K562 (cell line): ENCODE measurements around the gene GAA. TPM values are rescaled to one million over a fixed set of nuclear protein-coding genes. Genes with fewer than 3 reads are reported as not detected.

ENCODE experiments used
- ATAC-seq: fragments of 200-7000 bp; cut with Tn5 transposase; 3 replicates; pipeline ENCODE4 v1.9.1; 2020; ENCODE audit warnings: moderate library complexity
- BruUV-seq: library from RNA; stranded (reverse); fragments of 400-500 nt; replicated peaks from 2 replicates; lab custom pipeline; 2021; lab: Mats Ljungman, UMichigan
- CTCF ChIA-PET: fragments of 300-600 bp; formaldehyde crosslinking; extraction: SDS; loops from one replicate; lab custom pipeline; 2021; ENCODE audit warnings: low intra/inter-chr PET ratio; lab: Yijun Ruan, JAX
- POLR2A ChIA-PET: fragments of 300-600, 350-650 bp; sonication (Branson Sonifier 250); formaldehyde crosslinking; extraction: SDS; loops from one replicate; lab custom pipeline; 2021; ENCODE audit warnings: antibody characterized with exemption, inconsistent platforms; lab: Yijun Ruan, JAX
- DNase-seq, 4 experiments: peaks; one replicate each; pipeline versions ENCODE4 v3.0.0 to v3.0.0-alpha.2; 2011 to 2018; ENCODE audit warnings: low spot score in 3 of 4, mixed read lengths in 3 of 4; ENCODE audit errors: extremely low read depth in 1 of 4
- FAIRE-seq: peaks from 2 replicates; lab custom pipeline; 2011; peaks lifted over from hg19 to GRCh38; lab: Jason Lieb, UNC
- H2AFZ ChIP-seq: 2 replicates; pipeline ENCODE4 v1.6.0; 2011; ENCODE audit warnings: low read depth, low read length, control low read depth, inconsistent platforms
- H3K27ac ChIP-seq: fragments of 200-600 bp; 3 replicates; pipeline ENCODE4 v1.8.0; 2011; ENCODE audit warnings: low read depth, mild to moderate bottlenecking, control low read depth, inconsistent platforms, low read length, moderate library complexity, mixed read lengths; ENCODE audit errors: extremely low read depth
- H3K27me3 ChIP-seq, 2 experiments: fragments of 300-600 bp in 1 of 2; 2 replicates in 1 of 2; 3 replicates in 1 of 2; pipeline versions ENCODE4 v1.6.0 to v1.8.0; 2011; ENCODE audit warnings: inconsistent platforms in 2 of 2, low read length in 2 of 2, mild to moderate bottlenecking in 1 of 2, mixed read lengths in 1 of 2, moderate library complexity in 1 of 2; ENCODE audit not compliant: control insufficient read depth in 2 of 2, insufficient read depth in 2 of 2
- H3K36me3 ChIP-seq: fragments of 300-600 bp; 3 replicates; pipeline ENCODE4 v1.8.0; 2011; ENCODE audit warnings: mild to moderate bottlenecking, low read length, inconsistent platforms; ENCODE audit not compliant: control insufficient read depth, insufficient read depth
- H3K4me1 ChIP-seq, 2 experiments: fragments of 200-600 bp in 1 of 2; replicated peaks in 1 of 2; 2 replicates in 1 of 2; 3 replicates in 1 of 2; pipeline versions ENCODE4 v1.5.1 to v1.8.0; 2011; ENCODE audit warnings: inconsistent platforms in 2 of 2, low read length in 2 of 2, mild to moderate bottlenecking in 1 of 2, mixed read lengths in 1 of 2, moderate library complexity in 1 of 2; ENCODE audit not compliant: control insufficient read depth in 2 of 2, insufficient read depth in 2 of 2
- H3K4me2 ChIP-seq: 2 replicates; pipeline ENCODE4 v1.6.1; 2011; ENCODE audit warnings: low read length, control low read depth, inconsistent platforms, mixed read lengths; ENCODE audit not compliant: insufficient read depth
- H3K4me3 ChIP-seq: fragments of 200-600 bp; sonication (generic), shearing (Covaris generic); 2 replicates; pipeline ENCODE4 v1.5.1; 2016; ENCODE audit warnings: control low read depth, inconsistent platforms
- H3K79me2 ChIP-seq: fragments of 200-600 bp; 3 replicates; pipeline ENCODE4 v1.8.0; 2011; ENCODE audit warnings: low read length, inconsistent platforms; ENCODE audit not compliant: control insufficient read depth, insufficient read depth
- H3K9ac ChIP-seq, 2 experiments: 2 replicates each; pipeline versions ENCODE4 v1.6.0 to v1.6.1; 2011; ENCODE audit warnings: low read depth in 2 of 2, low read length in 2 of 2, control low read depth in 1 of 2, inconsistent platforms in 1 of 2, mild to moderate bottlenecking in 1 of 2, mixed read lengths in 1 of 2; ENCODE audit not compliant: insufficient read depth in 1 of 2
- H3K9me1 ChIP-seq: one replicate; pipeline ENCODE4 v1.6.0; 2011; ENCODE audit warnings: inconsistent platforms, mild to moderate bottlenecking, low read length, moderate library complexity; ENCODE audit not compliant: control insufficient read depth, insufficient read depth
- H3K9me3 ChIP-seq: replicated peaks from 2 replicates; pipeline ENCODE4 v1.5.1; 2011; ENCODE audit warnings: low read depth, low read length, inconsistent platforms; ENCODE audit not compliant: control insufficient read depth, insufficient read depth
- H4K20me1 ChIP-seq: replicated peaks from 2 replicates; pipeline ENCODE4 v1.6.1; 2011; ENCODE audit warnings: low read length, inconsistent platforms, mixed read lengths; ENCODE audit not compliant: control insufficient read depth, insufficient read depth
- GABPB2 ChIP-seq: fragments of 250-450 bp; sonication (Bioruptor Pico); conservative IDR thresholded peaks from 2 replicates; pipeline ENCODE4 v1.5.1; 2021; ENCODE audit warnings: mild to moderate bottlenecking
- KHSRP ChIP-seq: fragments of 450-650 bp; IDR thresholded peaks from 2 replicates; pipeline ENCODE4 v1.6.1; 2017
- MED1 ChIP-seq: sonication (generic); formaldehyde crosslinking; IDR thresholded peaks from 2 replicates; pipeline ENCODE4 v1.8.1; 2023; ENCODE audit warnings: missing genetic modification reagents, borderline replicate concordance
- MTA2 ChIP-seq: fragments of 450-650 bp; IDR thresholded peaks from 2 replicates; pipeline ENCODE4 v1.6.1; 2016; ENCODE audit warnings: low read depth
- MYC ChIP-seq, 2 experiments: fragments of 250-450 bp in 1 of 2; sonication (Bioruptor Pico) in 1 of 2; IDR thresholded peaks; 2 replicates each; pipeline versions ENCODE4 v1.5.1 to v1.6.1; 2012 to 2021; ENCODE audit warnings: low read depth in 2 of 2, borderline replicate concordance in 1 of 2, improper control_type of control experiment in 1 of 2, low read length in 1 of 2, mild to moderate bottlenecking in 1 of 2, moderate library complexity in 1 of 2
- NCOA2 ChIP-seq, 2 experiments: fragments of 450-650 bp; IDR thresholded peaks; 2 replicates each; pipeline ENCODE4 v1.6.1; 2018; ENCODE audit warnings: mild to moderate bottlenecking in 2 of 2, moderate library complexity in 1 of 2; ENCODE audit not compliant: partially characterized antibody in 2 of 2
- NFIC ChIP-seq: fragments of 450-650 bp; IDR thresholded peaks from 2 replicates; pipeline ENCODE4 v1.6.1; 2017; ENCODE audit warnings: mild to moderate bottlenecking, inconsistent platforms
- XRCC4 ChIP-seq: IDR thresholded peaks from one replicate; pipeline ENCODE4 v1.6.1; 2011; ENCODE audit not compliant: insufficient read depth, insufficient read length; ENCODE audit errors: extremely low read depth
- ZNF165 ChIP-seq: fragments of 250-450 bp; sonication (Bioruptor Pico); IDR thresholded peaks from 2 replicates; pipeline ENCODE4 v1.4.0; 2020; ENCODE audit warnings: borderline replicate concordance
- ZNF561 ChIP-seq: fragments of 450-650 bp; formaldehyde crosslinking; conservative IDR thresholded peaks from 2 replicates; pipeline ENCODE4 v1.4.0; 2020; ENCODE audit warnings: mild to moderate bottlenecking, moderate library complexity
- ZNF668 ChIP-seq: fragments of 250-450 bp; sonication (Bioruptor Pico); IDR thresholded peaks from 2 replicates; pipeline ENCODE4 v1.8.0; 2022; ENCODE audit warnings: mild to moderate bottlenecking, inconsistent platforms
- ZNF717 ChIP-seq: fragments of 250-450 bp; sonication (Bioruptor Pico); IDR thresholded peaks from 2 replicates; pipeline ENCODE4 v1.5.0; 2021
- ZZZ3 ChIP-seq: fragments of 450-650 bp; IDR thresholded peaks from 2 replicates; pipeline ENCODE4 v1.6.1; 2016; ENCODE audit warnings: antibody characterized with exemption, mild to moderate bottlenecking, moderate library complexity
- WGBS: fragments of 100-300 bp; shearing (Covaris generic); methylation state at CpG from one replicate; pipeline ENCODE4 v1.1.6; 2016; ENCODE audit warnings: low coverage, mixed read lengths; ENCODE audit not compliant: insufficient coverage; ENCODE audit errors: missing lambda C conversion rate; 5-methylcytosine and 5-hydroxymethylcytosine counted together
- in situ Hi-C: fragments of 300-500 bp; cut with MboI; formaldehyde crosslinking; loops from 4 replicates; pipeline ENCODE4 v1.15.0; 2018; ENCODE audit warnings: inconsistent platforms, mixed read lengths
- intact Hi-C: fragments of 100-400 bp; cut with micrococcal nuclease; formaldehyde crosslinking; loops from 2 replicates; pipeline ENCODE4 v1.14.2; 2022
- polyA plus RNA-seq, 8 experiments: library from polyadenylated mRNA; depleted of rRNA in 4 of 8; stranded (reverse) in 5 of 8; unstranded in 3 of 8; fragments of >200 nt; fragmentation: Nextera tagmentation in 2 of 8; fragmentation: Illumina TruSeq in 1 of 8; extraction: Ambion mirVana in 2 of 8; extraction: Trizol in 1 of 8; gene quantifications; 2 replicates each; pipeline versions ENCODE4 v1.2.1 to v1.2.3, GENCODE V29; 2011 to 2014; ENCODE audit warnings: inconsistent platforms in 1 of 8, missing spikeins in 1 of 8
- total RNA-seq, 7 experiments: library from RNA; depleted of rRNA in 6 of 7; stranded (reverse); fragments of >200 nt in 6 of 7; fragmentation: Illumina TruSeq in 2 of 7; extraction: Trizol in 2 of 7; gene quantifications; 2 replicates each; pipeline versions ENCODE4 v1.2.1 to v1.2.3, GENCODE V29; 2011 to 2021; ENCODE audit warnings: low replicate concordance in 1 of 7
- TF ChIP-seq, protein P1 (sequence below): fragments of 250-450 bp; sonication (Bioruptor Pico); IDR thresholded peaks from 2 replicates; pipeline ENCODE4 v1.8.0; 2022; ENCODE audit warnings: inconsistent platforms, mild to moderate bottlenecking, moderate library complexity, borderline replicate concordance
- TF ChIP-seq, protein P2 (sequence below): fragments of 450-650 bp; conservative IDR thresholded peaks from 2 replicates; pipeline ENCODE4 v1.6.1; 2016; ENCODE audit warnings: missing genetic modification characterization, low read depth, mild to moderate bottlenecking, missing compliant biosample characterization, moderate library complexity

The GAA gene
- total and polyA plus RNA-seq, 9 of the 15 experiments (the other 6 are each of a cell fraction or from before 2014, with no cell fraction given) = 0.15 to 6.4 (median 1.7) TPM

DNA sequence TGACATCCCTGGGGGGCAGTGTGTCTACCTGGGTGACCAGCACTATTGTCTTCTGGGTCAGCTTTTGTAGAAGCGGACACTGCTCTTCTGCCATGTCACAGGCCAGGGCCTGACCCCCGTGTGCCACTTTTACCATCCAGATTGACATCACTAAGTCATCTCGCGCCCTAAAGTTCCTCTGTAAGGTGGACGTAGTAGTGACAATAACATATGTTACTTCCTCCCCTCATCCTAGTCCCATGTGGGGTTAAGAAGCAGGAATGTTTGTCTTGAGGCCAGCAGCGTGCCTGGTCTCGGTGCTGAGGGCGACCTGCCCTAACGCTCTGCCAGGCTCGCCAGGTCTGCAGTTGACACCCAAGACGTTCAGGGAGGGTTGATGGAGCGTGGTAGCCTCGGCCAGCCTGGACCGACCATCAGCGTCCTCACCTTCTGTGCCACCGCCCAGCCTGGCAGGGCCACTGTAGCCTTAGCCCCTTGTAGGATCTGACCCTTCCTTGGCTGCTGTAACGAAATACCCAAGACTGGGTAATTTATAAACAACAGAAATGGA is 20.7 kb downstream of the GAA start:
- Histone ChIP-seq H3K9me3 (no peaks in the 10 kb centered on the region), H2AFZ (no peak overlapping the region)
- TF ChIP-seq XRCC4 = no peak
- TF ChIP-seq, protein P1, sequence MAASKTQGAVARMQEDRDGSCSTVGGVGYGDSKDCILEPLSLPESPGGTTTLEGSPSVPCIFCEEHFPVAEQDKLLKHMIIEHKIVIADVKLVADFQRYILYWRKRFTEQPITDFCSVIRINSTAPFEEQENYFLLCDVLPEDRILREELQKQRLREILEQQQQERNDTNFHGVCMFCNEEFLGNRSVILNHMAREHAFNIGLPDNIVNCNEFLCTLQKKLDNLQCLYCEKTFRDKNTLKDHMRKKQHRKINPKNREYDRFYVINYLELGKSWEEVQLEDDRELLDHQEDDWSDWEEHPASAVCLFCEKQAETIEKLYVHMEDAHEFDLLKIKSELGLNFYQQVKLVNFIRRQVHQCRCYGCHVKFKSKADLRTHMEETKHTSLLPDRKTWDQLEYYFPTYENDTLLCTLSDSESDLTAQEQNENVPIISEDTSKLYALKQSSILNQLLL (CRISPR knock-in tag) = no peak
- no peak for TF ChIP-seq ZNF717
- TF ChIP-seq NFIC = no peak
- TF ChIP-seq MYC (IDR thresholded peaks at IDR 0.05; ENCODE audit: low read depth, low read length) = no peak
- no peak for TF ChIP-seq MYC (CRISPR knock-in tag; IDR thresholded peaks at IDR 0.05; ENCODE audit: borderline replicate concordance, low read depth)
- TF ChIP-seq ZNF668 (CRISPR knock-in tag) = no peak
- no peak for TF ChIP-seq KHSRP
- no peak for TF ChIP-seq ZNF561 (CRISPR knock-in tag)
- no peak for TF ChIP-seq ZNF165 (CRISPR knock-in tag)
- TF ChIP-seq MED1 (CRISPR knock-in tag) = no peak
- TF ChIP-seq GABPB2 (CRISPR knock-in tag) = no peak
- no peak for TF ChIP-seq NCOA2 (IDR thresholded peaks at IDR 0.05; ENCODE audit: partially characterized antibody in 2 of 2)
- TF ChIP-seq, protein P2, sequence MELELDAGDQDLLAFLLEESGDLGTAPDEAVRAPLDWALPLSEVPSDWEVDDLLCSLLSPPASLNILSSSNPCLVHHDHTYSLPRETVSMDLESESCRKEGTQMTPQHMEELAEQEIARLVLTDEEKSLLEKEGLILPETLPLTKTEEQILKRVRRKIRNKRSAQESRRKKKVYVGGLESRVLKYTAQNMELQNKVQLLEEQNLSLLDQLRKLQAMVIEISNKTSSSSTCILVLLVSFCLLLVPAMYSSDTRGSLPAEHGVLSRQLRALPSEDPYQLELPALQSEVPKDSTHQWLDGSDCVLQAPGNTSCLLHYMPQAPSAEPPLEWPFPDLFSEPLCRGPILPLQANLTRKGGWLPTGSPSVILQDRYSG (tag) = no peak
- no peak for TF ChIP-seq ZZZ3
- no peak for TF ChIP-seq MTA2
- TF ChIP-seq, all 486 proteins: peak for 0
- H3K4me2 ChIP-seq = no peak overlapping the region
- no peaks in the 10 kb centered on the region for H3K9me1 ChIP-seq
- no peak overlapping the region for H3K4me3 ChIP-seq
- no peak for FAIRE-seq
- no peak overlapping the region for H3K27ac ChIP-seq
- H3K9ac ChIP-seq = peak overlapping the region in 1 of 2 experiments; percentile 28; a peak in 1 of 4 replicates
- 22% methylated on average over 15 of the region's 17 CpGs for WGBS
- no peaks in the 10 kb centered on the region for H3K36me3 ChIP-seq
- no peaks in the 10 kb centered on the region for H3K79me2 ChIP-seq
- H3K27me3 ChIP-seq = peaks cover 32 to 64% of the 10 kb centered on the region in 2 experiments; a peak in 4 of 5 replicates
- no peak for DNase-seq
- no peak for ATAC-seq
- CTCF ChIA-PET = no interaction called here
- H4K20me1 ChIP-seq = no peaks in the 10 kb centered on the region
- in situ Hi-C loops = no loop called here
- intact Hi-C loops = no loop called here
- POLR2A ChIA-PET = no interaction called here
- peaks cover 0 to 34% of the 10 kb centered on the region in 2 experiments; a peak in 2 of 5 replicates for H3K4me1 ChIP-seq
- no TSS peak for BruUV-seq
